Stimulated activated CD4-positive, alpha-beta T cell treated with anti-CD3 and anti-CD28 coated beads, Interleukin-1b, Interleukin-23, amount 100 ng/mL, for 48 hours (primary cell): ENCODE results near the gene PRKG2.

Experiments
- DNase-seq: peaks from one replicate; pipeline ENCODE4 v3.0.0-alpha.2; 2020

The PRKG2 gene

DNA sequence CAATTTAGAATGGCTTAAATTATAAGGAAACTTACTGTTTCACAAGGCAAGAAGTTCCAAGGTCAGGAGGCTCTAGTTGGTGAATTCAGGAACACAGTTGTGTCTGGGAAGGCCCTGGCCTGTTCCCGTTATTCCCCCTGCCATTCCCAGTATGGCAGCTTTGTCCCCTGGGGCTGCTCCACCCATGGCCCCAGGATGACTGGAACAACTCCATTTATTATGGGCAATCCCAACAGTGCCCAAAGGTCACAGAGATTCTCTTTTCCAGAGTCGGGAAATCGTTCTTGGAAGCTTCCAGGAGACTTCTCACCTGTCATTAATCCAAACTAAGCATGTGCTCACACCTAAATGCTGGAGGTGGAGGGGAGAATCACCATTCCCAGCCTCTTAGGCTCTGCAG lies 2.8 kb upstream of the PRKG2 start:
- no peak for DNase-seq

DNA sequence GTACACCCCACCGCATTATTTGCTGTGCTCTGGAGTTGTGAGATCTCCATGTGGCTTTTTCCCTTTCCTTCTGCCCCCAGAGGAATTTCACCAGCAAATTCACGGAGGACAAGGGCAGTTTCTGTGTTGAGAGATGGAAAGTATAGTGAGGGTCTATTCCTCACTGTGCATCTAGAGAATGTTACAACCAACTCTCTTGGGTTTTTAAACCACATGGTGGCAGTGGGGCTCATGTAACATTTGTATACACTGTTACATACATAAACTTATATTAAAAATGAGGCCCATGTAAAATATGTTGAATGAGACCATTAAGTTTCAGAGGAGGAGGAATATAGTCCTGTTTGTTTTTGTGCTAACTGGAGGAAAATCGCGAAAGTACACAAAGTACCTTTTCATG lies 909 bp upstream of the PRKG2 start:
- DNase-seq: no peak

DNA sequence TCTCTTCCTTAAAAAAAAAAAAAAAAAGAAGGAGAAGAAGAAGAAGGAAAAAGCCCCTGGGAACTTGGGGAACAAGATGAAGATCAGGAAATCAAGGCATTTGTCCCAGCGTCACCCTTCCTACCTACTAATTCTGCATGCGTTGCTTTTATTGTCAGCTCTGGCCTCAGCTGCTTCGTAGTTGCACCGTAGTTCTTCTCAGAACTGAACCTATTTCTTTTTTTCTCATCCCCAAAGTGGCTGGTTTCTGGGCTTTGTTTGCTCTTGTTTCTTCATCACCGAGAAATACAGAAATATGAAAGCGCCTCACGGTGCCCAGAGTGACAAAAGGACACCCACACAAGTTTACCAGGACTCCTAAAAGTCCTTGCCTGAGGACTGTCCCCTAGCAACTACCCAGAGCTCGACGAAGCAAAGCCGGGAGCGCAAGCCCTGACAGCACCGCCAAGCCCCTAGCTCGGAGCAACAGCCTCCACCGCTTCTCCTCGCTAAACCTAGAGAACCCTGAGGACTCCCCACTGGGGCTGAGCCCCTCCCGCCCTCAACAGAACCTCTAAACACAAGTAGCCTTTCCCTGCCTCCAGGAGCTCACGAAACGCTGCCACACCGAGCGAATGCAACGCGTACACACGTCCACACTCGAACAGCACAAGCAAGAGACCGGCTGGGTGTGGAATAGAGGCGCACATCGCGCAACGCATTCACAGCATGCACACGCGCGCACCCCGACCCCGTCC lies 710 bp downstream of the PRKG2 start:
- no peak for DNase-seq

DNA sequence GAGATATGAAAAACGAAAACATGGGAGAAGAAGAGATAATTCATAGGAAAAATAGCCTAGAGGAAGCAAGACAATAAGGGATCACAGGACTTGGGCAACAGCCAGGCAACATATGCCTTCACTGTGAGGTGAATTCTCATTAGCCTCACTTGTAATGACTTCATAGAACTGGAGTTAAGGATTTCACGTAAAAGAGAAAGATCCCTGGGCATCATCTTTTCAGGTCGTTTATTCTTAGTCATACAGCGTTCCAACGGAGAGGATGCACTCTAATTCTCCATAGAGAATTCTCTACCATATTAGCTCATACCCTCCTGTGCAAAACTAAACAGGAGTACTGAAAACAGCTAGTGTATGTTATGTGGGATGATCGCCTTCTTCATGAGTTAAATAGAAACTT lies 1.4 kb downstream of the PRKG2 start:
- DNase-seq: no peak

DNA sequence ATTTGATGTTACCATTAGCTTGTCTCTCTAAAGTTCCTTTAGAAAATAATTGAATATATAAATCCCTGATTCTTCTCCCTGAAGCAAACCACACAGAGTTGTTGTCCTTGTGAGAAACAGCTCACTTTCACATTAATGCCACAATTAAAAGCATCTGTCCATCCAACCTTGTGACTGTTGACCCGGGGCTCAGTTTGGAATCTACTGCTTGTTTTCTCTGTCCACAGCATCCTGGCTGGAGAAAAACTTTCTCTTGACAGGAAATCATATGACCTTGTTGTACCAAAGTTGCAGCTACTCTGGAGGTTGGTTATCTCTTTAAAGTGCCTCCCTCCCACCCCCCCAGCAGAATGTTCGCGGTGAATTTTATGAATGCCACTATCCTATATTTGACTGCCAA lies 3.1 kb downstream of the PRKG2 start:
- no peak for DNase-seq

DNA sequence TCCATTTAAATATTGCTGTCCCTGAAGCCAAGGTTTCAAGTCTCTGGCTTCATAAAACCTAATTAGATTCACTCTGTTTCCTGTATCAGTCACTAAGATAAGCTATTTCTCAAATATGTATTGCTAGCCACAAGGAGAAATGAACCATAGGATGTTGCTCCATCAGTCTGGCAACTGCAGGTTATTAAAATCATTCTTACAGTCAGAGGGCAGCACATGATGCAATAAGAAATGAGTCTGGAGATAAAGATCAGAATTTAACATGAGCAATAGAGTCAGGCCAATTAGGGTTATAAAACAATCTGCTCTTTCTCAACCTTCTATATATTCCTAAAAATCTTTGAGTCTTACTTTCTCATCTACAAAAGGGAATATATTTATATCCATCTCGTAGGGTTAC lies 7.2 kb downstream of the PRKG2 start:
- no peak for DNase-seq

DNA sequence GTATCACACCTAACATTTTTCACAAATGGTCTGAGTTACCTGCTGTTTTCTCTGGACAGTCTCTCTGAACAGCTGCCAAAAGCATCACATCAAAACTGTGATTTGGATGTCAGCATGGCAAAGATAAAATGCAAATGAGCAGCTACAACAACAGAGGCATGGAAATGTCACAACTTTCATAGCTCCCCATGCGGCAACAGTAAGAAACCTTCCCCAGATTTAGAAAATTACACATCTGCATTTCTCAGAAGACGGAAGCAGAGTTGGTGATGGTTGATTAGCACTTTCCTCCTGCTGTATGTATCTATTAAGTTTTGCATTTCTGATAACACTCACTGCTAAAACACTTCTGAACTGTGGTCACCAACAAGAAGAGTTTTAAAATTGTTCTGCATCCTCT lies 9.7 kb downstream of the PRKG2 start:
- DNase-seq: no peak

DNA sequence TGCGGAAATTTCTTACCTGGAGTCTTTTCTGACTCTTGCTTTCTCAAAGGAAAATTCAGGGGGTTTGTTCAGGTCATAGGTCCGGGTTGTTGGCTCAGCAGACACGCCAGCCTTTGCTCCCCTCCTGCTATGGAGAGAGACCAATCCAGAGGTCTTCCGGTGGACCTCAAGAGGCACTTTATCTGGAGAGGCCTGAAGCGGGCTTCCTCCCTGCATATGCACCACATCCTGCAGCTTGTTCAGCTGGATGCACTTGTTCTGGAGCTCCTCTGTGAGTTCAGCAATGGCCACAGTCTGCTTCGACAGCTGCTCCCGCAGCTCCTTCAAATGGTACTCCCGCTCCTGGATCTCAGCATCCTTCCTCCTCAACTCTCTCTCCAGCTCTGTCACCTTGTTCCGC lies 10.5 kb downstream of the PRKG2 start:
- DNase-seq: no peak

DNA sequence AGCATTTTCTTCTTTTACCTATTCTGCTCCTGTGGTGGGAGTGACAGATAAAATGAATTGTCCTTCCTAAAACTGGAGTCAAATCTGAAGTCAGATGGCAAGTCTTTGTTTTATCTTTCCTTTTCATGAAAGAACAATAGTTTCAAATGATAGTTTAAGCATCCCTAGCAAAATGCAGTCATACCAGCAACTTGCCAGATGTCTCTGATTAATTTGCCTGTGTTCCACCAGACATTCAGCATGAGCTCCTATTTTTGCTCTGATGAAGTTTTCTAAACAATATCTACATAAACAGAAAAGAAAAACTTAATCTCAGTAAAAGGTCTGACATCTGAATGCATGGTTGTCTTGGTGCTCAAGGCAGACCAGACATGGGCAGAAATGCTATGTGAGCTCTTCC lies 15.2 kb downstream of the PRKG2 start:
- DNase-seq: no peak

DNA sequence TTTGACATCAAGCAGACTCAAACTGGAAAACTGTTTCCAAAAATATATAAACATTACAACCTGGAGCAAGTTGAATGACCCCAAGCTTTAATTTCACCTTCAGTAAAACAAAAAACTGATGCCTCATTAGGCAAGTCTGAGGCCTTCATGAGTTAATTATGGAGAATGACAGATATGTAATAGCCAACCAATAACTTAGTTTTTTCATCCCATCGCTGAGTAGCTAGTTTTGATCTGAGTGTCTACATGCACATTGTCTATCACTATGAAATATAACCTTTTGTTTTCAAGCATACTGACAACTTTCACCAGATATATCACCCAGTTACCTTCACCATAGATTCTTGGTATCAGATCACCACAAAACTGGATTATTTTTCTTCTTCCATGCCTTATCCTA lies 16.4 kb downstream of the PRKG2 start:
- DNase-seq: no peak

DNA sequence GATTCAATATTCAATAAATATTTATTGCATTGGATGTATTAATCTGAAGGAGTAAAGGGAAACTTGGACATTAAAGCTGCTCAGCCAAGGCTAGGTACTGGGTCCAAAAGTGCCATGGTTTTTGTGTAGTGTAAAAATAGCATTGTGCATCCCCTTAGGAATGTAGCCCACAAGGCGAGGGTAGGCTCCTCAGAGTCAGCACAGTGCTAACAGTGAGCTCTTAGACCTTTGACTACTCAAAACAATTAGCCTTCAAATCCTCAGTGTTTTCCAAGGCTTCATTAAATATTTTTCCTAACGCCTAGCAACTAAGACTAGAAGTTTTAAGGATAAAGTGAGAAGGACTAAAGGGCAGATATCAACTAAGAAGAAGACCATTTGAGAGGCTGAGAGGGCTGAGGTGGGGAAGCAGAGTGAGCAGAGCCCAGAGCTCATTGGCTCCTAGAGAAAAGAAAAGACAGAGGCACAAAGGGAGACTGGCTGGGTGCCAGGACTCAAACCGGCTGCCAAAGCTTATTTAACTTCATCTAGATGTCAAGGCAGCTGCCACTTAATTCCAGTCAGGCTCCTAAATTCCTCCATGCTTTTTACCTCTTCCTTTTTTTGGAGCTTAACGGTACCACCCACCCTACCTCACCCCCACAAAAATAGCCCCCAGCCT lies 17.0 kb downstream of the PRKG2 start:
- no peak for DNase-seq

DNA sequence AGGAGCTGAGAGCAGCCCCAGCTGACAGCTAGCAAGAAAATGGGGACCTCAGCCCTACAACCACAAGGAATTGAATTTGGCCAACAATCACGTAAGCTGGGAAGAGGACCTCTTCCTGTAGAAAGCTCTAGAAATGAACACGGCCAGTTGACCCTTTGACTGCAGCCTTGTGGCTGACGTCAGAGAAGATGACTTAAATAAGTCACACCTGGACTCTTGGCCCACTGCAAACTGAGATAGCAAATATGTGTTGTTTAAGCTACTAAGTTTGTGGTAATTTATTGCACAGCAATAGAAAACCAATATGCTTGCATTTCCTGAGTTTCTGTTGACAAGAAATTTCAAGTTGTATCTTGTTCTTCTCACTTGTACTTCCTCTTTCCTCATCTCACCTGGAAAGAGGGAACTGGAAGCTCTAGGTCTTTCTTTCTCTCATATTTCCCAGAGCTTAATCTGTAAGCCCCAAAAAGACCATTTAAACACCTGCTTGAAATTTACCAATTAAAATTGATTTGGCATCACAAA lies 18.8 kb downstream of the PRKG2 start:
- no peak for DNase-seq

DNA sequence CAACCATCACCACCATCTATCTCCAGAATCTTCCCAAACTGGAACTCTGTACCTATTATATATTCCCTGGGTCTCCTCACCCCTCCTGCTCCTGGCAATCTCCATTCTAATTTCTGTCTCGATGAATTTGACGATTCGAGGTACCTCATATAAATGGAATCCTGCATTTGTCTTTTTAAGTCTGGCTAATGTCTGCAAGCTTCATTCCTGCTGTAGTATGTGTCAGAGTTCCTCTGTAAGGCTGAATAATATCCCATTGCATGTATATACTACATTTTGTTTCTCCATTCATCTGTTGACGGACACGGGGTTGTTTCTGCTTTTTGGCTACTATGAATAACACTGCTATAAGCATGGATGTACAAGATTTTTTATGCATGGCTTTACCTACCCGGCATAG lies 19.5 kb downstream of the PRKG2 start:
- no peak for DNase-seq

DNA sequence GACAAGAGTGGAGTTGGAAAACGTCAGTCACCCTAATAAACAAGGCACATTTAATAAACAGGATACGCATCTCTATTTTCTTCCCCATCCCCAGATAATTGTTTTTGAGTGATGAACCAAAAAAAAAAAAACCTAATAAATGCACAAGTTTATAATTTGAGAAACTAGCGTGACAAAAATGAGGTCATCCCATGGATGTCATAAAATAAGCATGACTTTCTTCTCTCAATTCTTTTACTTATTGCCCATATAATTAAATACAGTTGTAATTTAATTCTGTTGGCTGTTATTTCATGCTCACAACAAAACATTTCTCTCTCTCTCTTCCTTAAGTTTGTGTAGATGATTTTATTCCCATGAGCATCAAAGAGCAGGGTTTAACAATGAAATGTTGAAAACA lies 20.7 kb downstream of the PRKG2 start:
- no peak for DNase-seq

DNA sequence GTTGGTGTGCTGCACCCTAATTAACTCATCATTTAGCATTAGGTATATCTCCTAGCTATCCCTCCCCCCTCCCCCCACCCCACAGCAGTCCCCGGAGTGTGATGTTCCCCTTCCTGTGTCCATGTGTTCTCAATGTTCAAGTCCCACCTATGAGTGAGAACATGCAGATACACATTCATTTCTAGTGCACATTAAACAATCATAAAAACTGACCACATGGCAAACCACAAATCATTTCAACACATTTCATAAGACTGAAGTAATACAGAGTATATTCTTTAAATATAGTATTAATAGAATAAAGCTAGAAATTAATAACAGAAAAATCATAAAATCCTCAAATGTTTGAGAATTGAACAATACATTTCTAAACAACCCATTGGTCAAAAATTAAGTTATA lies 34.1 kb downstream of the PRKG2 start:
- no peak for DNase-seq

DNA sequence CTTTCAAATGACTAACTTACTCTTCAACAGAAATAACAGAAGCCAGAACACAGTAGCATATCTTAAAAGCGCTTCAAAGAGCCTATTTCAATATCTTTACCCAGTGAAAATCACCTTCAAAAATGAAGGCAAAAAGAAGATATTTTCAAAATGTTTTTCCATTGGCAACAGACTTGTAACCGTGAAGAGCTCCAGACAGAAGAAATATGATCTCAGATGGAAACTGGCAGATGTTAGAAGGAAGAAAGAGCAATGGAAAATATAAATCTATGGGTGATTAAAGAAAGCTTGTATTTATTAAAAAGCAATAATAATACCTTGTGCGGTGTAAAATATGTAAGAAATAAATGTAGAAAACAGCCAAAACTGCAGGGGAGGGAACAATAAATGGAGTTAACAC lies 35.7 kb downstream of the PRKG2 start:
- DNase-seq: no peak

DNA sequence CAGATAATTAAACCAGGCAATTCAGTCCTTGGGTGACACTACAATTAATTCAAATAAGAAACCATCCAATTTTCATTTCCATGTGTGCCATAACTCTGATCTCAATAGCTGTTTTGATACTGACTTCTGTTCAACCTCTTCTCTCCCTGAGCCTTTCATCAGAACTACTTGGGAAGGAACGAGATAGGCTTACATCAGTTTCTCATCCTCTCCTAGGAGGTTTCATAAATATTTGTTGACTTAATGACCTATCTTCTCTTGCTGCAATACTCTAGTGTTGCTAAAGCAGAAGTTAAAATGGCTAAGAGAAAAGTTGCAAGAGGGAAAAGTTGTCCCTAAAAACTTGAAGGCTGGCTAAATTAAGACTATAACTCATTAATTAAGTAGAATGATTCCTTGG lies 41.8 kb downstream of the PRKG2 start:
- DNase-seq: no peak

DNA sequence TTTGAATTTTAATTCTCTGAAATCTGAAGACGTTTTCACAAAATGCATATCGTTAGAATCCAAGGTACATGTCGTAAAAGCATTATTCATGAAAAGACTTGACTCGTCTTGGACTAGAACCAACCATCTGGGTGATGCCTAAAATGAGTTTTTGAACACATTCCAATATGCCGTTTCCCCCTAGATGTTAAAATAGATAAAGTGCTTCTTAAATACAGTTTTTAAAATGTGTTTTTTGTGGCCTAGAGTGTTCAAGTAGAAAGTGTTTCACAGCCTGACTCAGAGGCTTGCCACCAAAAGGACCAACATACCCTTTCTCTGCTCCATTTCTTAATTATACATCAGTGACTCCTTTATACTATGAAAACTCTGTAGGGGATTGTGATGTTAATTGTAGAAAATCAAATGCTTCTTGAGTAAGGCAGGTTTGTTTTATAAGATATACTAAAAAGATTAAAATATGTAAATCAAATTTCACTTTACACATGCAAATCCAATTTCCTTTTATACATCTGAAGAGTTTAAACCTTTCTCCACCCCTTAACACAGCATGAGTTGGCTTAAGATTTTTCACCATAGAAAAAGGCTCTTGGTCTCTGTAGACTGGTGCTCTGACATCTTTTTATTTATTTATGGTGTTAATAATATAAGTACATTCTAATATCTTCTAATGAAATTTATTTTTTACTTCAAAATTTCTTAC lies 48.4 kb downstream of the PRKG2 start:
- no peak for DNase-seq

DNA sequence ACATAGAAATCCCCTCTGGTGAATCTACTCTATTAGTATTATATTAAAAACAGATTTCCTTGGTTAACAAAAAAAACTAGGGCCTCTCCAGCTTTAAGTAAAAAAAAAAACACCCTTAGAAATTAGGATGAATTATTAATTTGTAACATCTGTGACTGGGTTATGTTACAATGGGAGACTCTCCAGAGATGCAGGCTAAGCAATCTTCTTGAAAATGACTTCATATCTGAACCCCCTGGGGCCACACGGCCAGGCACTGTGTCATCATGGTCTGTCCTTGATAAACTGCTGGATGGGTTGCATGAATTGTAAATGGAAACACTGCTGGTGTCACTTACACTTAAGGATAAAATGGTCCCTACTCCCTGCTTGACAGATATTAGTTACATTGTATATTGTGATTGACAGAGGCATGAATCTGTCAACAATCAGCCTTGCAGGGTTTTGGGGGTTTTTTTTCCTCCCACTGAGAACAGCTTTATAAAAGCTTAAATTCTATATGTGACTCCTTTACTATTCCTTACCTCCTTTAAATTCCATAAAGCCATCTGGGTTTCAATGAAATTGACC lies 49.1 kb downstream of the PRKG2 start:
- DNase-seq: no peak

DNA sequence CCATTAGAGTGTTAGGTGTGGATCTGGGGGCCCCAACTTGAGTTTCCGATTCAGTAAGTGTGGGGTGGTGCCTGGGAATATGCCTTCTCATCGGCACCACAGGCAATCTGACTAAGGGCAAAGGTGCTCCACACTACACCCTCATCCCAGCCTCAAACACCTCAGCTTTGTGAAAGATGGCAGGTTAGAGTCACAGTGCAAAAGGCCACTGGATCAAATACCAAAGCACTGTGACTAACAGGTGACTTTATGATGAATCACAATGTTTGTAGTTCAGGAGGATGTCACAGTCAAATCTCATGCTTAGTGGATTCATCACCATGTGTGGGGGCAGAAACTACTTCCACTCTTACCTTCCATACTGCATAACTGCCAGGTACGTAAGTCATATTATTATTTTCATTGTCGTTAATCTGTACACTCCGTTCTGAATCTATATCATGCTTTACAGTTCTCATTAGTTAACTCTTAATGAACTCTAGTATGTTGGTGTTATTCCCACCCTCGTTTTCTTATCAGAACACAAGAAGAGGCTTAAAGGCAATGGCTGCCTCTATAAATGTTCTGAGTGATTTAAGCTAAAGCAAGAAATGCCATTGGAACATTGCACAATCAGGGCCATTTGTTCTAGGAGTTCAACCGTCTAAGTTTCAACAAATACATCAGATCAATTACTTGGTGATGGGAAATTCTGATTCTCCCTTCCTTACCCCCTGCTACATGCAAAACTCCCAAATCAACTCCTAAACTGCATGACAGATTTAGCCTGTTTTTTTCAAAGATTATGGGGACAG lies 50.2 kb downstream of the PRKG2 start:
- DNase-seq: peak; percentile 45

DNA sequence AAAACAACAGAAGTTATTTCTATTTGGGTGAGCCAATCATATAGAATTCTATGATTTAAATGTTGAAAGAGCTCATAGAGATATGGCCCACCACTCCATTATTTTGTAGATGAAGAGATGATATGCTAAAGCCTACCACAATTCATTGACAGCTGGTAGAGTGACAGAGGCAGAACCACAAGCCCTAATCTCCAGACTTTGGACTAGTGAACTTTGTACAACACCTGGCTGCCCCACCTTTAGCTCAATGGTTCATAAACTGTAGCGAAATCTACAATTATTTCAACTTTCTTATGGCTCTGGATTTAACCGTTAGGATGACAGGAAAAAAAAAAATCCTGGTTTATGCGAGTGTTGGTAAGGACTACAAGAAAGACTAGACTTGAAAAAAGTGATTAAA lies 50.9 kb downstream of the PRKG2 start:
- no peak for DNase-seq

DNA sequence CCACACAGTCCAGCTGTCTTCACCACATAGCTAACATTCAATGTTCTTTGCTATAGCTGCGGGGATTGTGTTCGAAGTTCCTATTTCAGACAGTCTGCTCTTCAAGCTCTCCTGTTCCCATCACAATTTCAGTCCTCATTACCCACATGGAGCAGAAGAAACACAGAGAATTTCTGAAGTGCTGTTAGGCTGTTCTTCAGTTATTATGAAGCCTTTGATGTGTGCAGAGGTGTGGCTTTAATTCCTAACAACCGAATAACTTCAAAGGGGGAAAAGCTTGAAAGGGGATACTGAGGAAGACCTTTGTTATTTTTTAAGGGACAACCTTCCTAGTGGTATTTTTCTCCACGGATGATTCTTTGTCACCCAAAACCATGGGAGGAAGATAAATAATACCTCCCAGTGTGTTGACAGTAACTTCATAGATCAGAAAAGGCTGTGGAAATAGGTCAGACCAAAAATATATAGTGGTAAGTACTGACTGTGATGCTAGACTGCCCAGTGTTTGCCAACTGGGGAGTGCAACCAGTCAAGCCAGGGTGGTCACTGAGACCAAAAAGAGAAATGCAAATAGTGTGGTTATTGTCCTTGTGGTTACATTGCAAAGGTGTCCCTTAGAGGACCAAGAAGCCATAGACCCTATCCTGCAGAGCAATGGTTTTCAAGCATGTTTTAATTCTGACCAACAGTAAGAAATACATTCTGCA lies 52.1 kb downstream of the PRKG2 start:
- DNase-seq: no peak
